ENCODE data around the gene MAL.

The MAL gene

GRCh38 chr2:95006588-95006987 lies 18.9 kb upstream of the MAL start:
- no peak for TF ChIP-seq CTCF (IDR thresholded peaks at IDR 0.05; ENCODE audit: insufficient read depth, low read length, poor library complexity, severe bottlenecking)
- Histone ChIP-seq H3K4me3 (replicated peaks; ENCODE audit: low read depth, low read length) (no peak overlapping the region), H3K36me3 (ENCODE audit: control insufficient read depth, insufficient read depth, low read length) (no peaks in the 10 kb centered on the region), H3K27me3 (replicated peaks; ENCODE audit: control insufficient read depth, insufficient read depth, low read length) (no peaks in the 10 kb centered on the region)
- no peak for DNase-seq (ENCODE audit: extremely low read depth, insufficient read length)

- TF ChIP-seq CTCF (IDR thresholded peaks at IDR 0.05; ENCODE audit: insufficient read depth, low read length, poor library complexity, severe bottlenecking), result no peak
- Histone ChIP-seq H3K4me3 (replicated peaks; ENCODE audit: low read depth, low read length) (no peak overlapping the region), H3K27me3 (replicated peaks; ENCODE audit: control insufficient read depth, insufficient read depth, low read length) (no peaks in the 10 kb centered on the region), H3K36me3 (ENCODE audit: control insufficient read depth, insufficient read depth, low read length) (no peaks in the 10 kb centered on the region)
- DNase-seq (ENCODE audit: extremely low read depth, insufficient read length), result no peak
Observed at GRCh38 chr2:95007031-95007609, 18.4 kb upstream of the MAL start.

GRCh38 chr2:95007822-95008221 lies 17.7 kb upstream of the MAL start:
- no peak overlapping the region for H3K4me3 ChIP-seq (replicated peaks; ENCODE audit: low read depth, low read length)
- no peaks in the 10 kb centered on the region for H3K27me3 ChIP-seq (replicated peaks; ENCODE audit: control insufficient read depth, insufficient read depth, low read length)
- no peaks in the 10 kb centered on the region for H3K36me3 ChIP-seq (ENCODE audit: control insufficient read depth, insufficient read depth, low read length)
- no peak for DNase-seq (ENCODE audit: extremely low read depth, insufficient read length)
- no peak for TF ChIP-seq CTCF (IDR thresholded peaks at IDR 0.05; ENCODE audit: insufficient read depth, low read length, poor library complexity, severe bottlenecking)

- no peaks in the 10 kb centered on the region for H3K36me3 ChIP-seq (ENCODE audit: control insufficient read depth, insufficient read depth, low read length)
- H3K27me3 ChIP-seq (replicated peaks; ENCODE audit: control insufficient read depth, insufficient read depth, low read length), result no peaks in the 10 kb centered on the region
- no peak for TF ChIP-seq CTCF (IDR thresholded peaks at IDR 0.05; ENCODE audit: insufficient read depth, low read length, poor library complexity, severe bottlenecking)
- H3K4me3 ChIP-seq (replicated peaks; ENCODE audit: low read depth, low read length), result no peak overlapping the region
- no peak for DNase-seq (ENCODE audit: extremely low read depth, insufficient read length)
Observed at GRCh38 chr2:95008306-95008705, 17.2 kb upstream of the MAL start.

- no peak for DNase-seq (ENCODE audit: extremely low read depth, insufficient read length)
Observed at GRCh38 chr2:95008996-95009395, 16.5 kb upstream of the MAL start.

More at GRCh38 chr2:95008996-95009395, 16.5 kb upstream of the MAL start:
- Histone ChIP-seq H3K27me3 (replicated peaks; ENCODE audit: control insufficient read depth, insufficient read depth, low read length) (no peaks in the 10 kb centered on the region), H3K4me3 (replicated peaks; ENCODE audit: low read depth, low read length) (no peak overlapping the region), H3K36me3 (ENCODE audit: control insufficient read depth, insufficient read depth, low read length) (no peaks in the 10 kb centered on the region)
- no peak for TF ChIP-seq CTCF (IDR thresholded peaks at IDR 0.05; ENCODE audit: insufficient read depth, low read length, poor library complexity, severe bottlenecking)

All from GM06990 (cell line).